RKO (cell line): ENCODE data around the gene ADAM22.

Source experiments
- DNase-seq: peaks from one replicate; pipeline ENCODE4 v3.0.0-alpha.2; 2016; ENCODE audit warnings: low spot score

Gene ADAM22

GRCh38 chr7:87959336-87959735 is 25.3 kb downstream of the ADAM22 start:
- DNase-seq: no peak

- DNase-seq: no peak
These were observed 26.2 kb downstream of the ADAM22 start for GRCh38 chr7:87960239-87960638.

GRCh38 chr7:87961754-87962153 is 27.7 kb downstream of the ADAM22 start:
- DNase-seq: no peak

GRCh38 chr7:87966271-87966670 is 32.2 kb downstream of the ADAM22 start:
- no peak for DNase-seq

- DNase-seq: no peak
These were observed 34.0 kb downstream of the ADAM22 start for GRCh38 chr7:87968021-87968420.

- DNase-seq: no peak
These were observed 48.1 kb downstream of the ADAM22 start for GRCh38 chr7:87982116-87982515.

GRCh38 chr7:87984088-87984487 is 50.0 kb downstream of the ADAM22 start:
- no peak for DNase-seq

- DNase-seq: no peak
These were observed 59.2 kb downstream of the ADAM22 start for GRCh38 chr7:87993269-87993668.

- no peak for DNase-seq
These were observed 65.2 kb downstream of the ADAM22 start for GRCh38 chr7:87999261-87999660.

- DNase-seq: no peak
These were observed 67.9 kb downstream of the ADAM22 start for GRCh38 chr7:88001744-88002530.

- no peak for DNase-seq
These were observed 68.6 kb downstream of the ADAM22 start for GRCh38 chr7:88002617-88003016.

- DNase-seq: no peak
These were observed 69.5 kb downstream of the ADAM22 start for GRCh38 chr7:88003581-88003980.

GRCh38 chr7:88005191-88005590 is 71.1 kb downstream of the ADAM22 start:
- no peak for DNase-seq

- DNase-seq: no peak
These were observed 75.6 kb downstream of the ADAM22 start for GRCh38 chr7:88009651-88010050.

- DNase-seq: no peak
These were observed 78.0 kb downstream of the ADAM22 start for GRCh38 chr7:88012086-88012485.

GRCh38 chr7:88013981-88014380 is 79.9 kb downstream of the ADAM22 start:
- no peak for DNase-seq

GRCh38 chr7:88014581-88014980 is 80.5 kb downstream of the ADAM22 start:
- DNase-seq: no peak

GRCh38 chr7:88015309-88015708 is 81.3 kb downstream of the ADAM22 start:
- DNase-seq: no peak

GRCh38 chr7:88018501-88018900 is 84.5 kb downstream of the ADAM22 start:
- no peak for DNase-seq

GRCh38 chr7:88020953-88021665 is 87.1 kb downstream of the ADAM22 start:
- DNase-seq: no peak

GRCh38 chr7:88027724-88028123 is 93.7 kb downstream of the ADAM22 start:
- DNase-seq: no peak

GRCh38 chr7:88034083-88034695 is 100.1 kb downstream of the ADAM22 start:
- DNase-seq: no peak

GRCh38 chr7:88037050-88037449 is 103.0 kb downstream of the ADAM22 start:
- no peak for DNase-seq
